Skeletal muscle tissue (tissue), 4 donors: ENCODE results near the gene ZMYND11. TPM values are rescaled to one million over a fixed set of nuclear protein-coding genes. Genes with fewer than 3 reads are reported as not detected.

Source experiments
- H3K27ac ChIP-seq: one replicate; pipeline ENCODE4 v1.7.0; 2013; ENCODE audit warnings: mild to moderate bottlenecking, low read depth, low read length, inconsistent platforms
- H3K27me3 ChIP-seq, 3 donors: one replicate each; pipeline ENCODE4 v1.7.0; 2013; ENCODE audit warnings: low read length in 3 of 3; ENCODE audit not compliant: control insufficient read depth in 3 of 3, insufficient read depth in 3 of 3
- H3K36me3 ChIP-seq, 3 donors: one replicate each; pipeline ENCODE4 v1.7.0; 2013; ENCODE audit warnings: low read length in 3 of 3; ENCODE audit not compliant: control insufficient read depth in 3 of 3, insufficient read depth in 3 of 3
- H3K4me1 ChIP-seq, 3 donors: one replicate each; pipeline ENCODE4 v1.7.0; 2013; ENCODE audit warnings: low read length in 3 of 3, mild to moderate bottlenecking in 3 of 3; ENCODE audit not compliant: control insufficient read depth in 3 of 3, insufficient read depth in 3 of 3
- H3K4me3 ChIP-seq, 3 donors: one replicate each; pipeline ENCODE4 v1.7.0; 2013; ENCODE audit warnings: low read length in 3 of 3
- H3K9ac ChIP-seq, 3 donors: one replicate each; pipeline ENCODE4 v1.7.0; 2013; ENCODE audit warnings: low read length in 3 of 3, mild to moderate bottlenecking in 3 of 3, moderate library complexity in 2 of 3, low read depth in 1 of 3
- H3K9me3 ChIP-seq, 3 donors: one replicate each; pipeline ENCODE4 v1.7.0; 2013; ENCODE audit warnings: low read length in 3 of 3; ENCODE audit not compliant: control insufficient read depth in 3 of 3
- total RNA-seq: library from RNA; depleted of rRNA; stranded (reverse); fragments of >200 nt; gene quantifications from one replicate; pipeline ENCODE4 v1.2.3, GENCODE V29; 2014
- donor health status: Osteomylitis.

Gene ZMYND11
- total RNA-seq, 1 donor from 2014 or later: 35.0 TPM

DNA sequence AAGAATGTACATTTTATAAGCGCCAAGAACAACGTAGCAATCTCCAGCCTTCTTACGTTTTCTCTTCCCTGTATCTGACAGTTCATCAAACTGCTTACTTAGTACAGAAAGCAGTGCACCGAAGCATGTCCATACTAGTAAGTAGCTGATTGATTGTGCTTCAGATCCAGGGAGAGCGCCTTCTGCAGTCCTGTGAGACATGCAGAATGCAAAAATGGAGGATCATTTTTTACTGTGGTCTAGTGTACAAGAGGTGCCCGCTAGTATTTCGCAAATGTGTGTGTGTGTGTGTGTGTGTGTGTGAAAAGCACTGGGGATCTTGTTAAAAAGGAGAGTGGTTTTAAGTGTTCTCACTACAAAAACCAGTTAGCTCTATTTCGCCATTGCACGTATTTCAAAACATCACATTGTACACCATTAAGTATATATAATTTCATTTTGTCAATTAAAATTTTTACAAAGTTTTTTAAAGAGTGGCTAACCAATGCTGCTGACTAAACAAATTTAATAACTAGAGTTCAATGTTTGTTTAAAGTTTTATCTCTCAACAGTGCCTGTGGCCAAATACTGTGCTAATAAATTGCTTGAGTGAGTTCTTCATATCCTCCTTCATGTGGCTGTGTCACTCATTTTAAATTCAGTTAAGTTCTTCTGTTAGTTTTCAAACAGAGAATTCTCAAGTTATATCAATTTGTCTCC, 99.6 kb downstream of the ZMYND11 start:
- no peak overlapping the region for H3K4me3 ChIP-seq
- H3K9ac ChIP-seq: no peak overlapping the region
- no peaks in the 10 kb centered on the region for H3K9me3 ChIP-seq
- H3K36me3 ChIP-seq: peaks cover 0 to 16% (median 0%) of the 10 kb centered on the region in 3 donors
- no peaks in the 10 kb centered on the region for H3K27me3 ChIP-seq
- H3K4me1 ChIP-seq: no peaks in the 10 kb centered on the region
- no peak overlapping the region for H3K27ac ChIP-seq

DNA sequence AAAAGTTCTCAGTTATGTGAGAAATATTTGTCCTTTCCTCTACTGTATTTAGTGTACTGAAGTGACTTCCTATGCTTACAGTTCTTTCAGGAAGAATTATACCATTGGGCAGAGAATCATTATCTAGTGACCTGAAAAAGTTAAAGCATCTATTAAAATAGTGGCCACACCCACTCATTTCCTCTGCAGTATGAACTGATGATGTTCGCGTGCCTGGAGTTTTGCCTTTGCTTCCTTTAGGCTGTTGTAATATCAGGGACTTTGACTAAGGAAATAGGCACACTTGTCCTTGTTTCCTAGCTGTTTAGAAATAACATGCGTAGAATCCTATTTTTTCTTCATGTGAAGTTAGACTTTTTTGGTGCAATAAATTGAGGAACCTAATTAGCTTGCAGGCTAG, 100.7 kb downstream of the ZMYND11 start:
- Histone ChIP-seq H3K27me3 (no peaks in the 10 kb centered on the region), H3K27ac (no peak overlapping the region), H3K9ac (no peak overlapping the region), H3K9me3 (no peaks in the 10 kb centered on the region), H3K36me3 (peaks cover 3 to 18% (median 5%) of the 10 kb centered on the region in 3 donors), H3K4me3 (no peak overlapping the region), H3K4me1 (no peaks in the 10 kb centered on the region)

DNA sequence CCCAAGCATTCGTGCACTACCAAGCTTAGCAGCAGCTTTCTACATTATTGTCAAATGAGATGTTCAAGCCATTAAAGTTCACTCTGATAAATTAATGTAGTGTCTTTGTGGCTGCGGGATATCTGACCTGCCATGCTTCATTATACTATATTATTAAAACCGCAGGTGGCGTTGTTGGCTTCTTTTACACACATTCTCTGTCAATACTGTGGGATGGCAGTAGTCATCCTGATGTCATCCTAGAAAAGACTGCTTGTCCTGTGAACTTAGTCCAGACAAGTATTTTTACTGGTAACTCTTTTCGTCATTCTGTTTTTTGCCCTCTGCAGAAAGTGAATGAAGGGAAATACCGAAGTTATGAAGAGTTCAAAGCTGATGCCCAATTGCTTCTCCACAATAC, 103.9 kb downstream of the ZMYND11 start:
- Histone ChIP-seq H3K27me3 (no peaks in the 10 kb centered on the region), H3K36me3 (peaks cover 3 to 24% (median 11%) of the 10 kb centered on the region in 3 donors), H3K4me3 (no peak overlapping the region), H3K4me1 (no peaks in the 10 kb centered on the region), H3K27ac (no peak overlapping the region), H3K9me3 (no peaks in the 10 kb centered on the region), H3K9ac (no peak overlapping the region)

DNA sequence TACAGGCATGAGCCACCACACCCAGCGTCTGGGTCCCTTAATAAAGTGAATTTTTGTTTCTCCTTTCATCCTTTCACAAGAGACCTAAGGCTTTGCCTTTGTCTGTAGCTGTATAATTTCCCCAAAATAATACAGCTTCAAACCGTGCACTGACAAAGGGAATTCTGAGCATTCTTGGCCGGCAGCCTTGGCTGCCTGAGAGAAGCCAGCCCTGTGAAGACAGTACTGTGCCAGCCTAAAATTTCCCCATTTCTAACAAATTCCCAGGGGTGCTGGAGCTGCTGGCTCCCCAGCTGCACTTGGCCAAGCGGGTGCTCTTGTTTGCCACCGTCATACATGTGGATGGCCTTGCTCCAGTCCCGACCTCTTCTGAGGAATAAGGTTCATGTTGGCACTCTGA, 106.2 kb downstream of the ZMYND11 start:
- no peaks in the 10 kb centered on the region for H3K4me1 ChIP-seq
- no peak overlapping the region for H3K27ac ChIP-seq
- no peaks in the 10 kb centered on the region for H3K9me3 ChIP-seq
- H3K9ac ChIP-seq: no peak overlapping the region
- no peak overlapping the region for H3K4me3 ChIP-seq
- H3K27me3 ChIP-seq: no peaks in the 10 kb centered on the region
- peaks cover 3 to 37% (median 17%) of the 10 kb centered on the region in 3 donors for H3K36me3 ChIP-seq

DNA sequence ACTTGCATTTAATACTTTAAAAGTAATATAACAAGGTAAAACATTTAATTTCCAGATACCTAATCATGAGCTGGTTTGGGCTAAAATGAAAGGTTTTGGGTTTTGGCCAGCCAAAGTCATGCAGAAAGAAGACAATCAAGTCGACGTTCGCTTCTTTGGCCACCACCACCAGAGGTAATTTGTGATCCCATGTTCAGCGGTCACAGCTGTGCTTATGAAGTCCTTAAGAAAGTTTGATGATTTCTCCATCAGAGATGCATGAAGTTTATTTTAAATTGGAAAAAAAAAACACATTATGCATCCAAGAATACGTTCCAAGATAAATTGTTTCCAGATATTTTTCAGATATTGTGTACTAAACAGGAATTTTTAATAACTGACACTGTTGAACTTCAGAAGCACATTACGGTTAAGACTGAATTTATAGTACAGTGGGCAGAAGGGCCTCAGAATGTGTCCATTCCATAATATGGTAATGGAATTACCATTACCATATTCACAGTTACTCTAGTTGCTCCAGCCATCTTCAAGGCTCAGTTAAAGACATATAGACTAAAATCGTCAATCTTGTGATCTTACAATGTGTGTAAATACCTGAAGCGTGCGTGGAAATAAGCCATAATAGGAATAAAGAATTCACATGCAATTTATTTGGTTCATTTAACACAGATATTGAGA, 106.8 kb downstream of the ZMYND11 start:
- no peak overlapping the region for H3K9ac ChIP-seq
- H3K4me3 ChIP-seq: no peak overlapping the region
- H3K9me3 ChIP-seq: no peaks in the 10 kb centered on the region
- H3K36me3 ChIP-seq: peaks cover 9 to 42% (median 23%) of the 10 kb centered on the region in 3 donors
- no peak overlapping the region for H3K27ac ChIP-seq
- H3K4me1 ChIP-seq: no peaks in the 10 kb centered on the region
- H3K27me3 ChIP-seq: no peaks in the 10 kb centered on the region

DNA sequence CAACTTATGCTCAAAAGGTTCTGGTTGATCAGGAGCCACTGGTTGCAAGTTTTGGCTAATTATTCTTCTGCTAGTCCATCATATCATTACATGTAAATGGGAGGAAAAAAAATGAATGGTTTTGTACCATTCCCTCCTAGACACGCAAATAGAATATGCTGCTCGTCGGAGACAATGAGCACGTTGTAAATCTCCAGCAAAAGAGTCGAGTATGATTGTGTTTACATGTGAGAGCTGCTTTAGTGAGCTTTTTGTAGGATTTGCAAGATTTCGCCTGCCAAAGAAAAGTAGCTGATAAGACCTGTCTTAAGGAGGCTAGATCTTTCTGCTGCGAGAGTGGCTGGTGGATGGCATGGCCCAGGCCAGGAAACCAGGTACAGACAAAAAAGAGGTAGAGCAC, 109.0 kb downstream of the ZMYND11 start:
- Histone ChIP-seq H3K9me3 (no peaks in the 10 kb centered on the region), H3K4me3 (no peak overlapping the region), H3K36me3 (peaks cover 23 to 51% (median 44%) of the 10 kb centered on the region in 3 donors), H3K27ac (no peak overlapping the region), H3K9ac (no peak overlapping the region), H3K4me1 (no peaks in the 10 kb centered on the region), H3K27me3 (no peaks in the 10 kb centered on the region)

DNA sequence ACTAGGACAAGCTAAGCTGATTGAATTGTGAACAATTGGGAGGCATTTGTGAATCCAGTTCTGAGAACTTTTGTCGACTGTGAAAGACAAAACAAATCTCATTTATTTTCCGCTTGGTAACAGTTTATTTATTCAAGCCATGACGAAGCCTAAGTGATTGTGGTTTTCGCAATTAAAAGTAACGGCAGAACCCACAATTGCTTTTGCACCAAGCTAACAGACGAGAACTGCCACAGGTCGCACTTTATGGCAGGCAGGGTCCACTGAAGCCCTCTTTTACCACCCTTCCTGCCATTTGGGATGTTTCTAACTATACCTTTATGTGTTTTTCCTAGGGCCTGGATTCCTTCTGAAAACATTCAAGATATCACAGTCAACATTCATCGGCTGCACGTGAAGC, 111.2 kb downstream of the ZMYND11 start:
- Histone ChIP-seq H3K36me3 (peaks cover 25 to 58% (median 55%) of the 10 kb centered on the region in 3 donors), H3K27me3 (no peaks in the 10 kb centered on the region), H3K9me3 (no peaks in the 10 kb centered on the region), H3K4me1 (no peaks in the 10 kb centered on the region), H3K9ac (no peak overlapping the region), H3K4me3 (no peak overlapping the region), H3K27ac (no peak overlapping the region)

DNA sequence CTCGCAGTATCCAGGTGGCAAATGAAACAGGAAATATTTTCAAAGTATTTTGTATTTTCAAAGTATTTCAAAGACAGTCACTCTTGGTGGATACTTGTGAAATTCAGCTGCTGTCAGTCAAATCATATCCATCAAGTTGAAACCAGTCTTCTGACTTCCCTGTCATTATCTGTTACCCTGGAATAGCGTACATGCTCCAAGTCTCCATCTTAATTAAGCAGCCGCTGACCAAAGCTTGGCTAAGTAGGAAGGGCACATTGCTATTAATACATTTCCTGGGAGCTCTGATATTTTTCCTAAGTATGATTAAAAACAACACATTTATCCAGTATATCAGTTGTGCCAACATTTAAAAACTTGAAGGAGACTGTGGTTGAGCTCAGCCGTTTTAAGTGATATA, 112.2 kb downstream of the ZMYND11 start:
- Histone ChIP-seq H3K27ac (no peak overlapping the region), H3K4me3 (no peak overlapping the region), H3K9ac (no peak overlapping the region), H3K4me1 (no peaks in the 10 kb centered on the region), H3K9me3 (no peaks in the 10 kb centered on the region), H3K27me3 (no peaks in the 10 kb centered on the region), H3K36me3 (peaks cover 25 to 64% (median 63%) of the 10 kb centered on the region in 3 donors)

DNA sequence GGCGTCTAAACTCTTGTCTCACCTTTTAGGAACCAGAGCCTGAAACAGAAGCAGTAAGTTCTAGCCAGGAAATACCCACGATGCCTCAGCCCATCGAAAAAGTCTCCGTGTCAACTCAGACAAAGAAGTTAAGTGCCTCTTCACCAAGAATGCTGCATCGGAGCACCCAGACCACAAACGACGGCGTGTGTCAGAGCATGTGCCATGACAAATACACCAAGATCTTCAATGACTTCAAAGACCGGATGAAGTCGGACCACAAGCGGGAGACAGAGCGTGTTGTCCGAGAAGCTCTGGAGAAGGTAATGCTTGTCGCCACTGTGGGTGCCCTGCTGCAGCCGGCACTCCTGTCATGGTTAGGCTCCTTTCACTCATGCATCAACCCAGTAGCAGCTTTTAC, 113.1 kb downstream of the ZMYND11 start:
- Histone ChIP-seq H3K9me3 (no peaks in the 10 kb centered on the region), H3K4me1 (no peaks in the 10 kb centered on the region), H3K9ac (no peak overlapping the region), H3K27ac (no peak overlapping the region), H3K4me3 (no peak overlapping the region), H3K36me3 (peaks cover 25 to 66% (median 63%) of the 10 kb centered on the region in 3 donors), H3K27me3 (no peaks in the 10 kb centered on the region)

DNA sequence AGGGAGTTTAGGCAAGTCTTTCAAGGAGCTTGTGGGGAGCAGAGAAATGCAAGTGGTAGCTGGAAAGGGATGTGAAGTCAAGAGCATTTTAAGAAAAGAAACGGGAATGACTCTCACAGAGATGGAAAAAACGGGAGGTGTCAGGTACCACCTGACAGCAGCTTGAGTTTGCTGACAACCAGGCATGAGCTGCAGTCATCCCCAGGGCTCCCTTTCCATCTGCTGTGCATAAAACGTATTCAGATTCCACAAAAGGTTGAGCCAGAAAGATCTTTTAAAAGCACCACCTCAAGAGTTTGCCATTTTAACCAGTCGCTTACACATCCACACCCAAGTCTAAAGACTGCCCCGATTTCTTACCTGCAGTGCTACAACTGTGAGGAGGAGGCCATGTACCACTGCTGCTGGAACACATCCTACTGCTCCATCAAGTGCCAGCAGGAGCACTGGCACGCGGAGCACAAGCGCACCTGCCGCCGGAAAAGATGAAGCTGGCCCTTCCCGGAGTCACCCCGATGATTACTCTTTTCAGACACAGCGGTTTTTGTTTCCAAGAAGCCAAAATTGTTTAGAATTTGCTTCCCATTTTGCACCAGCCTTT, 116.8 kb downstream of the ZMYND11 start:
- no peak overlapping the region for H3K9ac ChIP-seq
- no peaks in the 10 kb centered on the region for H3K27me3 ChIP-seq
- H3K4me3 ChIP-seq: no peak overlapping the region
- no peak overlapping the region for H3K27ac ChIP-seq
- H3K9me3 ChIP-seq: no peaks in the 10 kb centered on the region
- H3K36me3 ChIP-seq: peaks cover 23 to 72% (median 42%) of the 10 kb centered on the region in 3 donors
- no peaks in the 10 kb centered on the region for H3K4me1 ChIP-seq
